SU-DHL-6 (cell line): Measurements from ENCODE around the gene ARHGAP28.

ENCODE experiments used
- CTCF ChIP-seq: fragments of 200-600 bp; sonication (generic); IDR thresholded peaks from one replicate; pipeline ENCODE4 v1.5.1; 2017; ENCODE audit warnings: antibody characterized with exemption, mild to moderate bottlenecking, low read length, moderate library complexity; ENCODE audit not compliant: insufficient read depth, poor library complexity, severe bottlenecking
- EZH2phosphoT487 ChIP-seq: fragments of 200-600 bp; sonication (generic), shearing (Covaris generic); conservative IDR thresholded peaks from 2 replicates; pipeline ENCODE4 v1.6.1; 2018; ENCODE audit warnings: mild to moderate bottlenecking, antibody characterized with exemption, low read length, moderate library complexity, mixed read lengths

- TF ChIP-seq CTCF (no peak), EZH2phosphoT487 (no peak)
These were observed 225.8 kb downstream of the ARHGAP28 start for GRCh38 chr18:6955304-6955703.
